Skeletal muscle tissue (tissue), 2 donors: ENCODE measurements around the gene ANKRD36C. TPM values are rescaled to one million over a fixed set of nuclear protein-coding genes. Genes with fewer than 3 reads are reported as not detected.

ENCODE experiments used
- small RNA-seq: library from RNA; depleted of rRNA; stranded (forward); fragments of <200 nt; gene quantifications from one replicate; pipeline ENCODE3, GENCODE V24; 2014
- total RNA-seq: library from RNA; depleted of rRNA; stranded (reverse); fragments of >200 nt; gene quantifications from one replicate; pipeline ENCODE4 v1.2.3, GENCODE V29; 2014

The ANKRD36C gene
- total RNA-seq, 1 donor from 2014 or later, result 72.0 TPM

Small RNA genes lying within 50 kb of the gene (small RNA-seq; reads per million reads assigned to genes)
- not detected for gene RN7SL210P

Other genes starting within 250 kb of the ANKRD36C start
- gene GPAT2, start 43.1 kb upstream of the ANKRD36C start, total RNA-seq, result 7.8 TPM
- gene ADRA2B, start 124.7 kb upstream of the ANKRD36C start, total RNA-seq, result 2.1 TPM
- gene ASTL, start 146.7 kb upstream of the ANKRD36C start, total RNA-seq, result not detected
- gene DUSP2, start 153.6 kb upstream of the ANKRD36C start, total RNA-seq, result 4.2 TPM
- gene STARD7, start 217.0 kb upstream of the ANKRD36C start, total RNA-seq, result 185 TPM